GM12873 (cell line): ENCODE measurements around the gene GRIA3.

Experiments
- TF ChIP-seq, protein P1 (sequence below): IDR thresholded peaks from 2 replicates; pipeline ENCODE4 v1.5.1; 2012; ENCODE audit warnings: low read depth, mild to moderate bottlenecking, moderate library complexity, low read length, control low read depth; ENCODE audit not compliant: insufficient read depth; ENCODE audit errors: missing control alignments

The GRIA3 gene

DNA sequence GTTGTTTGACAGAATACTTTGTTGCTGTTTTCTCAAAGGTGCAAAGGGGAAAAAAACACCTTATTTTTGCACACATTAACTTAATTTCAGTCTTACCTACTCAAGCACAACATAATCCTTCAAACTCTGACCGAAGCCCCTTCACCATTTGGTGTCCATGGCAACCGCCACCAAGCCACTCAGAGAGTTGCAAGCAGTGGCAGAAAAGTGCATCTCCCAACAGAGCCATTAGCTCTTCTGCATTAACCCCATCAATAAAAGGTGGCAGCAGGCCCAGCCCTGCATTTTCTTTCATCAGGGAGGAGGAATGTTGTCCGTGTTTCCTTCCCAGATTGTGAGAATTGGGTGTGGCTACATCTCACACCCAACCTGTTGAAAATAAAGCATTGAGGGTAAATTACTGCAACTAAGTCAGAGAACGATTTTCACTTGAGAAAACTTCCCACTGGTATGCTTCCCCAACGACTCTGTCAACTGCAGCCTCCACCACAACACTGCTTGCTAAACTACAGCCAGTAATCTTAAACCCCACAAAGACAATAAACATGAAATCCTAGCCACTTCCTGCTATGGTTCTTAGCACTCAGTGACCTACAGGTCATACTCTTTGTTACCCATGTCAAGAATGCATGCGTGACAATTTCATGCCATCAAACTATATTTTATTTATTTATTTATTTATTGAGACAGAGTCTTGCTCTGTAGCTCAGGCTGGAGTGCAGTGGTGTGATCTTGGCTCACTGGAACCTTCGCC, 154.0 kb downstream of the GRIA3 start:
- TF ChIP-seq, protein P1, sequence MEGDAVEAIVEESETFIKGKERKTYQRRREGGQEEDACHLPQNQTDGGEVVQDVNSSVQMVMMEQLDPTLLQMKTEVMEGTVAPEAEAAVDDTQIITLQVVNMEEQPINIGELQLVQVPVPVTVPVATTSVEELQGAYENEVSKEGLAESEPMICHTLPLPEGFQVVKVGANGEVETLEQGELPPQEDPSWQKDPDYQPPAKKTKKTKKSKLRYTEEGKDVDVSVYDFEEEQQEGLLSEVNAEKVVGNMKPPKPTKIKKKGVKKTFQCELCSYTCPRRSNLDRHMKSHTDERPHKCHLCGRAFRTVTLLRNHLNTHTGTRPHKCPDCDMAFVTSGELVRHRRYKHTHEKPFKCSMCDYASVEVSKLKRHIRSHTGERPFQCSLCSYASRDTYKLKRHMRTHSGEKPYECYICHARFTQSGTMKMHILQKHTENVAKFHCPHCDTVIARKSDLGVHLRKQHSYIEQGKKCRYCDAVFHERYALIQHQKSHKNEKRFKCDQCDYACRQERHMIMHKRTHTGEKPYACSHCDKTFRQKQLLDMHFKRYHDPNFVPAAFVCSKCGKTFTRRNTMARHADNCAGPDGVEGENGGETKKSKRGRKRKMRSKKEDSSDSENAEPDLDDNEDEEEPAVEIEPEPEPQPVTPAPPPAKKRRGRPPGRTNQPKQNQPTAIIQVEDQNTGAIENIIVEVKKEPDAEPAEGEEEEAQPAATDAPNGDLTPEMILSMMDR, result no peak

GRCh38 chrX:123339221-123339905, 155.3 kb downstream of the GRIA3 start:
- TF ChIP-seq, protein P1, result no peak

- TF ChIP-seq, protein P1, result no peak
These were observed 156.6 kb downstream of the GRIA3 start for GRCh38 chrX:123340696-123341095.

DNA sequence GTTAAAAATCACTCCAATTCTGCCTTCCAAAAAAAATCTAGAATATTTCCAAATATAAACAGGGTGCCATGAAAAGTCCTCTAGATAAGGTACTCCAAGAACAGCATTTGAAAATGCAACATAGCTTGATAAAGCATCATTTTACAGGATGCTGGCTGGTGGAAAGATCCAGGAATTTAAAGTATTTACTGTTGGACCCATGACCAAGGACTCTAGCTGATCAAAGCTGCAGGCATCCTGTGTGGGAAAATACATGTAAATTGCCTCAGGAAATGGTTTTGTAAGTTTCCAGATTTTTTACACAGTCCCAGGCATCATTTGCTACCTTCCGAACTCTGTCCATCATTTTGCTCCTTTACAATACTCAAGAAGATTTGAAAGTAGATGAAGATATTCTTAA, 164.4 kb downstream of the GRIA3 start:
- TF ChIP-seq, protein P1, result no peak

GRCh38 chrX:123350226-123350625, 166.1 kb downstream of the GRIA3 start:
- TF ChIP-seq, protein P1, result no peak

- TF ChIP-seq, protein P1, result no peak
These were observed 173.9 kb downstream of the GRIA3 start for GRCh38 chrX:123357941-123358340.

- TF ChIP-seq, protein P1, result no peak
These were observed 174.4 kb downstream of the GRIA3 start for GRCh38 chrX:123358457-123358856.
